ENCODE results near the gene NCBP2L. TPM values are rescaled to one million over a fixed set of nuclear protein-coding genes. Genes with fewer than 3 reads are reported as not detected.
A peak's percentile ranks its signal among the peaks of the same experiment; 100 is the strongest.

The NCBP2L gene
- polyA plus RNA-seq (2011; rRNA removed) (not detected in 2 replicates), polyA plus RNA-seq (2017; fragmentation: RNase III; extraction: RNeasy Plus Mini Kit Qiagen cat#74134 plus additional on column Dnase treatment) (not detected in 3 replicates), polyA minus RNA-seq (2011; rRNA and poly(A)+ RNA removed) (not detected in 2 replicates)
- polyA plus RNA-seq (2012; cell fraction: cytosol; rRNA removed): not detected in 2 replicates
- polyA plus RNA-seq (2012; cell fraction: nucleus; rRNA removed): not detected in 2 replicates

DNA sequence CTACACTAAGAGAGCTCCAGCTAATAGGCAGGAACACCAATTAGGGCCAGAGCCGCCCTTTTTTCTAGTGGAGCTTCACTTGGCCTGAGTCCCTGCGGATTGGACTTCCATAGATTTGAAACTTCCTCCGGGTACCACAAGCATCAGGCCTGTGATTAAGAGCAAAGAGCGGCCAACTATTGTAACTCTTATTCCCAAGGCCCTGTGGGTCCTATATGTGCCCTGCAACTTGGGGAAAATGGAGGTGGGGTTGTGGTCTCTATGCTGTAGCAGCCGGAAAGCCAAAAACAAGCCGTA, at the start of gene NCBP2L:
NCBP2L (plus strand) TSS at position 198 of the 297 bp plus-strand sequence. CDS start 16,488 bp downstream, outside the sequence.
- CTCF ChIA-PET: interaction anchor here (0.6 to 10.1 kb wide), 43 partner anchors 8 to 910 kb away, joined by 3 to 236 read pairs (median 4); partner anchors contain the start of genes MORC4 and PRPS1
- Histone ChIP-seq H3K4me2 (peak within 1 kb of the TSS; percentile 97), H3K9me3 (no peaks in the 10 kb centered on the region), H3K4me1 (0 out of 3 replicates have a peak, but pooled peaks cover 4% of the 10 kb centered on the region), H3K4me3 (peak within 1 kb of the TSS; percentile 56), H3K27ac (peak within 1 kb of the TSS; percentile 74 to 81; a peak in 4 of 6 replicates)
- ATAC-seq (no peak), FAIRE-seq (no peak), DNase-seq (ENCODE audit: low read depth in 1 of 2, low spot score in 1 of 2) (no peak)
- no peak for TF ChIP-seq NFE2L2 (conservative IDR thresholded peaks at IDR 0.05; ENCODE audit: low read length)
- TF ChIP-seq CBX8 (IDR thresholded peaks at IDR 0.05): no peak
- TF ChIP-seq TP53 (CRISPR knock-in tag; IDR thresholded peaks at IDR 0.05): no peak
- TF ChIP-seq ZSCAN20 (CRISPR knock-in tag; IDR thresholded peaks at IDR 0.05): no peak
- no peak for TF ChIP-seq TFCP2L1 (CRISPR knock-in tag; IDR thresholded peaks at IDR 0.05)
- TF ChIP-seq ATOH8 (CRISPR knock-in tag; IDR thresholded peaks at IDR 0.05; ENCODE audit: low read depth): no peak
- no peak for TF ChIP-seq NR3C1 (IDR thresholded peaks at IDR 0.05)
- 74% methylated on average over 6 of the region's 6 CpGs for WGBS (ENCODE audit: missing lambda C conversion rate)
- POLR2A ChIA-PET: interaction anchor here (0.7 to 3.5 kb wide), 4 partner anchors 45 to 118 kb away, joined by 3 to 29 read pairs (median 4); no protein-coding TSS in a partner anchor

DNA sequence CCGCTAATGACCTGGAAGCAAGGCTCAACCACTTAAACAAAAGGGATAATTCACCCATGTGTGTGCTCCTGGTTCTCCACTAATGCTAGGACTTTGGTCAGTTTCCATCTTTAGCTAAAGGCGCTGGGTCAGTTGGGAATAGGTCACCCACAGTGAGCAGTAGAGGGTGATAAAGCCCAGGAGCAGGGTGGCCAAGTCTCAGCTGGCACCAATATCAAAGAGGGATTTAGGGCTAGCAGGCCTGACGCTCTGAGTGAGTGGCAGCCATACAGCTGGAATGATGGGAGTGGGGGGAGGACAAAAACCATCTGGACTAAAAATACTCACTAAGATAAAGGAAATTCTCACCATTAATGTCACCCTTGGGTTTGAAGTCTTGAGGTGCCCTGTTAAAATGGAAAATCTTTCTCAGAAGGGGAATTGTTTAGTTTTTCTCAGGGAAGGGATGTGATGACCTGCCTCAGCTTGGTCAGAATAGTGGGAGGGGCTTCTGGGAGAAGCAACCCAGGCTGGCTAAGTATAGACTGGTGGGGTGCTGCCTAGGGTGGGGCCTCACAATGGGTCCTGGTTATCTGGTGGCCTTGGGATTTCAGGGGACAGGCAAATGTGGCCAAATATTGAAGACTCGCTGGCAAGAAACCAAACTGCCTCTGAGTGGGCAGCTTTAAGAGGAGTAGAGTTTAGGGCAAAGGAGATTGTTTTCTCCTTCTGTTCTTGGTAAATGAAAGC, 49.0 kb upstream of the NCBP2L start:
- H3K4me1 ChIP-seq: peaks cover 75% of the 10 kb centered on the region
- DNase-seq (ENCODE audit: low read depth in 1 of 2, low spot score in 1 of 2) (no peak), FAIRE-seq (peak; percentile 18), ATAC-seq (no peak)
- H3K4me2 ChIP-seq: no peak overlapping the region
- no peaks in the 10 kb centered on the region for H3K9me3 ChIP-seq
- CTCF ChIA-PET: interaction anchor here (1.2 to 1.9 kb wide), 5 partner anchors 7 to 56 kb away, joined by 3 to 9 read pairs (median 5); partner anchors contain the start of gene TSC22D3
- no peak overlapping the region for H3K4me3 ChIP-seq
- POLR2A ChIA-PET: interaction anchor here (1.1 to 2.8 kb wide), 2 partner anchors 12 to 51 kb away, joined by 3 to 14 read pairs; no protein-coding TSS in a partner anchor
- TF ChIP-seq RNF2 (IDR thresholded peaks at IDR 0.05; ENCODE audit: borderline replicate concordance, low read depth) (no peak), ZNF302 (CRISPR knock-in tag; IDR thresholded peaks at IDR 0.05) (no peak)
- H3K27ac ChIP-seq: peak overlapping the region; percentile 42 to 65; a peak in 4 of 6 replicates
- 91% methylated on average over 4 of the region's 4 CpGs for WGBS (ENCODE audit: missing lambda C conversion rate)

DNA sequence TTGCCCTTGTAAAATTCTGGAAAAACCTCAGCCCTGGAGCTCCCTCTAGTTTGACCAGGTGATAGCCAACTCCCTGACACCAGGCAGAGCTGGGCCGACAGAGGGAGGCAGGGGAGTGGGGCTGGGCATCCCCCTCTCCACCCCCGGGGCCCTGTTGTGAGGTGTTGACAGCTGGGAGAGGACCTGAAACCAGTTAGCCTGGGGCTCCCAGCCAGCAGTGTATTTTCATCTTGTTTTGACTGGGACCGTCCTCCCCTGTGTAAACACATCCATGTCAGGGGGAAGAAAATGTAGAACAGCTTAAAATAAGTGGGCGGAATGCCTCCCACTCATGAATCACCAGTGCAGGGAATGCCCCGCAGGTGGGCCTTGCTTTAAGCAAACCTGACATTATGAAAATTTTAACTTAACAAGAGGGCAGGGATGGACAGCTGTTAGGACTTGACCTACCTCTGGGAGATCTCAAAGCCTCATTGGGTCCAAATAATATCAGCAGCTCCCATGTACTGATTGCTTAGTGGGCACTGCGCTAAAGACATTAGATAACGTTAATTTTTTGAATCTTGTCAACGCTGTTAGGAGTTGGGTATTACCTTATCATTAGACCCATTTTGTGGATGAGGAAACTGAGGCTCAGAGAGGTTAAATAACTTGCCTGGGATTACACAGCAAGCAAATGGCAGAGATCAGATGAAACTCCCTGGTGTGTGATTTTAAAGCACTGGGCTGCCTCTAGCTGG, 47.8 kb upstream of the NCBP2L start:
- H3K4me1 ChIP-seq: peaks cover 75% of the 10 kb centered on the region
- H3K4me3 ChIP-seq: no peak overlapping the region
- DNase-seq (ENCODE audit: low read depth in 1 of 2, low spot score in 1 of 2): no peak
- no peak for TF ChIP-seq RARB (CRISPR knock-in tag; IDR thresholded peaks at IDR 0.05)
- FAIRE-seq: no peak
- peak overlapping the region; percentile 26; the same call in 2 of the 3 replicates for H3K4me2 ChIP-seq
- H3K27ac ChIP-seq: peak overlapping the region; percentile 80; a peak in 5 of 6 replicates
- ChIA-PET CTCF (interaction anchor here (1.0 to 1.9 kb wide), 6 partner anchors 9 to 70 kb away, joined by 3 to 9 read pairs (median 5); partner anchors contain the start of gene TSC22D3), POLR2A (interaction anchor here (1.1 to 2.8 kb wide), 2 partner anchors 13 to 52 kb away, joined by 3 to 14 read pairs; no protein-coding TSS in a partner anchor)
- no peak for ATAC-seq
- 74% methylated on average over 6 of the region's 8 CpGs for whole genome bisulfite sequencing (ENCODE audit: missing lambda C conversion rate)
- no peaks in the 10 kb centered on the region for H3K9me3 ChIP-seq

DNA sequence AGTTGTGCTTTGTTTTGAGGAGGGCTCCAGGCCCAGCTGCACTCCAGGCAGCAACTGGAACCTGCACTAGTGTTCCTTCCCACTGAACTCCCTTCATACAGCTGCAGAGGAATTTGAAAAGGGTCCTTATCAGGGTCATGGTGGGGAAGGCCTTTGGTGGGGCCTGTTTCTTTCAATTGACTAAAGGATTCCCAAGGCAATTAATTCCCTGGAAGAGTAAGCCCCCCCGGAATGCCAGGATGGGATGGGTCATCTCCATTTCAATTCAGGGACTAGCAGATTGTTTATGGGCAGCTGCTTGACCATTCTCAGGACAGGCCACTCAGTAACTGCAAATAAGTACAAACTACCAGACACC, 47.3 kb upstream of the NCBP2L start:
- WGBS (ENCODE audit: missing lambda C conversion rate): 67% methylated on average over 1 of the region's 1 CpG
- ChIA-PET CTCF (interaction anchor here (1.0 to 1.9 kb wide), 4 partner anchors 9 to 71 kb away, joined by 3 to 5 read pairs (median 5); no protein-coding TSS in a partner anchor), POLR2A (interaction anchor here (2.8 kb wide), 1 partner anchor 14 kb away, joined by 14 read pairs; no protein-coding TSS in a partner anchor)
- Histone ChIP-seq H3K4me1 (peaks cover 70% of the 10 kb centered on the region), H3K27ac (peak overlapping the region; percentile 80; a peak in 5 of 6 replicates), H3K4me2 (peak overlapping the region; percentile 78; the same call in 2 of the 3 replicates), H3K4me3 (no peak overlapping the region), H3K9me3 (no peaks in the 10 kb centered on the region)
- ATAC-seq (no peak), FAIRE-seq (no peak), DNase-seq (ENCODE audit: low read depth in 1 of 2, low spot score in 1 of 2) (no peak)
- TF ChIP-seq CBX2 (IDR thresholded peaks at IDR 0.05; ENCODE audit: borderline replicate concordance, low read depth) (no peak), MAZ (IDR thresholded peaks at IDR 0.05; ENCODE audit: borderline replicate concordance, low read depth, low read length) (no peak), ZC3H11A (IDR thresholded peaks at IDR 0.05) (no peak), HDAC2 (IDR thresholded peaks at IDR 0.05) (no peak), PBX3 (IDR thresholded peaks at IDR 0.05) (no peak), POLR2AphosphoS2 (conservative IDR thresholded peaks at IDR 0.05; ENCODE audit: low read length) (no peak), FOSL2 (IDR thresholded peaks at IDR 0.05) (no peak), FOSL2 (CRISPR knock-in tag; IDR thresholded peaks at IDR 0.05) (no peak), PHF8 (IDR thresholded peaks at IDR 0.05; ENCODE audit: borderline replicate concordance, low read depth) (no peak), HOXA7 (CRISPR knock-in tag; IDR thresholded peaks at IDR 0.05) (no peak)
- TF ChIP-seq, protein P1, sequence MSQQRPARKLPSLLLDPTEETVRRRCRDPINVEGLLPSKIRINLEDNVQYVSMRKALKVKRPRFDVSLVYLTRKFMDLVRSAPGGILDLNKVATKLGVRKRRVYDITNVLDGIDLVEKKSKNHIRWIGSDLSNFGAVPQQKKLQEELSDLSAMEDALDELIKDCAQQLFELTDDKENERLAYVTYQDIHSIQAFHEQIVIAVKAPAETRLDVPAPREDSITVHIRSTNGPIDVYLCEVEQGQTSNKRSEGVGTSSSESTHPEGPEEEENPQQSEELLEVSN (IDR thresholded peaks at IDR 0.05; ENCODE audit: borderline replicate concordance, low read depth): no peak
- TF ChIP-seq, protein P2, sequence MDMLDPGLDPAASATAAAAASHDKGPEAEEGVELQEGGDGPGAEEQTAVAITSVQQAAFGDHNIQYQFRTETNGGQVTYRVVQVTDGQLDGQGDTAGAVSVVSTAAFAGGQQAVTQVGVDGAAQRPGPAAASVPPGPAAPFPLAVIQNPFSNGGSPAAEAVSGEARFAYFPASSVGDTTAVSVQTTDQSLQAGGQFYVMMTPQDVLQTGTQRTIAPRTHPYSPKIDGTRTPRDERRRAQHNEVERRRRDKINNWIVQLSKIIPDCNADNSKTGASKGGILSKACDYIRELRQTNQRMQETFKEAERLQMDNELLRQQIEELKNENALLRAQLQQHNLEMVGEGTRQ (IDR thresholded peaks at IDR 0.05): no peak
